MCF 10A (cell line): Measurements from ENCODE around the gene DNAJC2. TPM values are rescaled to one million over a fixed set of nuclear protein-coding genes. Genes with fewer than 3 reads are reported as not detected.

Experiments used
- BruUV-seq: library from RNA; stranded (reverse); fragments of 400-500 nt; replicated peaks from 2 replicates; lab custom pipeline; 2021; lab: Mats Ljungman, UMichigan
- CTCF ChIA-PET: fragments of 300-600 bp; sonication (Branson Sonifier 250); formaldehyde crosslinking; extraction: SDS; loops from one replicate; lab custom pipeline; 2021; ENCODE audit warnings: antibody characterized with exemption, inconsistent platforms; lab: Yijun Ruan, JAX
- POLR2A ChIA-PET: fragments of 300-600, 350-650 bp; sonication (Branson Sonifier 250); formaldehyde crosslinking; extraction: SDS; loops from one replicate; lab custom pipeline; 2020; ENCODE audit warnings: antibody characterized with exemption, inconsistent platforms; lab: Yijun Ruan, JAX
- DNase-seq: peaks from one replicate; pipeline ENCODE4 v3.0.0-alpha.2; 2018; ENCODE audit not compliant: unreplicated experiment
- H3K27ac Mint-ChIP-seq: one replicate; pipeline ENCODE4 v1.8.0; 2022; ENCODE audit warnings: mild to moderate bottlenecking, low read depth, mixed read lengths; ENCODE audit not compliant: unreplicated experiment
- H3K27me3 Mint-ChIP-seq: one replicate; pipeline ENCODE4 v1.8.0; 2022; ENCODE audit warnings: mixed read lengths; ENCODE audit not compliant: insufficient read depth, unreplicated experiment
- H3K36me3 Mint-ChIP-seq: one replicate; pipeline ENCODE4 v1.8.0; 2022; ENCODE audit warnings: mild to moderate bottlenecking, moderate library complexity, mixed read lengths; ENCODE audit not compliant: insufficient read depth, unreplicated experiment
- H3K4me1 Mint-ChIP-seq: one replicate; pipeline ENCODE4 v1.8.0; 2022; ENCODE audit warnings: mixed read lengths; ENCODE audit not compliant: insufficient read depth, unreplicated experiment
- H3K4me3 Mint-ChIP-seq: one replicate; pipeline ENCODE4 v1.8.0; 2022; ENCODE audit warnings: mild to moderate bottlenecking, moderate library complexity, mixed read lengths; ENCODE audit not compliant: unreplicated experiment
- H3K9me3 Mint-ChIP-seq: one replicate; pipeline ENCODE4 v1.8.0; 2022; ENCODE audit warnings: mixed read lengths; ENCODE audit not compliant: unreplicated experiment
- CTCF ChIP-seq: fragments of 200-600 bp; IDR thresholded peaks from one replicate; pipeline ENCODE4 v1.8.0; 2022; ENCODE audit warnings: antibody characterized with exemption, mild to moderate bottlenecking; ENCODE audit not compliant: unreplicated experiment
- intact Hi-C: fragments of 100-400 bp; cut with micrococcal nuclease; formaldehyde crosslinking; loops from 2 replicates; pipeline ENCODE4 v1.14.1; 2022
- total RNA-seq: library from RNA; stranded (reverse); gene quantifications from 2 replicates; pipeline ENCODE4 v1.2.3, GENCODE V29; 2022

Gene DNAJC2
- total RNA-seq, 1 experiment from 2014 or later, result 58.2 TPM

GRCh38 chr7:103336761-103337160 is 7.8 kb downstream of the DNAJC2 start:
- intact Hi-C loops, result no loop called here
- BruUV-seq, result TSS peak; percentile 2
- POLR2A ChIA-PET, result no interaction called here
- H3K4me3 Mint-ChIP-seq, result no peak overlapping the region
- DNase-seq, result no peak
- H3K9me3 Mint-ChIP-seq, result no peaks in the 10 kb centered on the region
- peaks cover 91% of the 10 kb centered on the region for H3K36me3 Mint-ChIP-seq
- TF ChIP-seq CTCF, result no peak
- no peak overlapping the region for H3K27ac Mint-ChIP-seq
- H3K4me1 Mint-ChIP-seq, result peaks cover 11% of the 10 kb centered on the region
- CTCF ChIA-PET, result interaction anchor here (0.6 kb wide), 1 partner anchor 9 kb away, joined by 4 read pairs; no protein-coding TSS in a partner anchor
- H3K27me3 Mint-ChIP-seq, result no peaks in the 10 kb centered on the region

- peak overlapping the region; percentile 59 for H3K27ac Mint-ChIP-seq
- no peaks in the 10 kb centered on the region for H3K9me3 Mint-ChIP-seq
- TF ChIP-seq CTCF, result no peak
- ChIA-PET POLR2A (interaction anchor here (2.2 kb wide), 1 partner anchor 22 kb away, joined by 7 read pairs; the partner anchor contains the start of gene PSMC2), CTCF (interaction anchor here (1.9 kb wide), 1 partner anchor 14 kb away, joined by 7 read pairs; no protein-coding TSS in a partner anchor)
- no peaks in the 10 kb centered on the region for H3K4me1 Mint-ChIP-seq
- H3K27me3 Mint-ChIP-seq, result no peaks in the 10 kb centered on the region
- no peak for DNase-seq
- peaks cover 71% of the 10 kb centered on the region for H3K36me3 Mint-ChIP-seq
- intact Hi-C loops, result no loop called here
- BruUV-seq, result no TSS peak
- no peak overlapping the region for H3K4me3 Mint-ChIP-seq
These were observed 18.8 kb downstream of the DNAJC2 start for GRCh38 chr7:103325744-103326143.

- POLR2A ChIA-PET, result interaction anchor here (0.7 to 0.9 kb wide), 2 partner anchors 11 kb away, joined by 3 to 4 read pairs; no protein-coding TSS in a partner anchor
- intact Hi-C loops, result no loop called here
- TF ChIP-seq CTCF, result no peak
- Mint-ChIP-seq H3K36me3 (peaks cover 97% of the 10 kb centered on the region), H3K27me3 (no peaks in the 10 kb centered on the region), H3K9me3 (no peaks in the 10 kb centered on the region), H3K27ac (no peak overlapping the region), H3K4me3 (no peak overlapping the region), H3K4me1 (no peaks in the 10 kb centered on the region)
- CTCF ChIA-PET, result interaction anchor here (1.3 kb wide), 1 partner anchor 11 kb away, joined by 3 read pairs; no protein-coding TSS in a partner anchor
- BruUV-seq, result no TSS peak
- no peak for DNase-seq
These were observed 27.6 kb downstream of the DNAJC2 start for GRCh38 chr7:103317009-103317408.

GRCh38 chr7:103316380-103316941 is 28.1 kb downstream of the DNAJC2 start:
- POLR2A ChIA-PET, result interaction anchor here (0.9 kb wide), 1 partner anchor 11 kb away, joined by 4 read pairs; no protein-coding TSS in a partner anchor
- no peaks in the 10 kb centered on the region for H3K9me3 Mint-ChIP-seq

More at GRCh38 chr7:103316380-103316941, 28.1 kb downstream of the DNAJC2 start:
- no peaks in the 10 kb centered on the region for H3K4me1 Mint-ChIP-seq
- CTCF ChIA-PET, result interaction anchor here (1.3 kb wide), 1 partner anchor 10 kb away, joined by 3 read pairs; no protein-coding TSS in a partner anchor
- BruUV-seq, result no TSS peak
- H3K27me3 Mint-ChIP-seq, result no peaks in the 10 kb centered on the region
- DNase-seq, result no peak
- TF ChIP-seq CTCF, result no peak
- intact Hi-C loops, result no loop called here
- no peak overlapping the region for H3K4me3 Mint-ChIP-seq
- H3K36me3 Mint-ChIP-seq, result peaks cover 97% of the 10 kb centered on the region
- H3K27ac Mint-ChIP-seq, result no peak overlapping the region
